Measurements from ENCODE around the gene MEX3D. TPM values are rescaled to one million over a fixed set of nuclear protein-coding genes. Genes with fewer than 3 reads are reported as not detected.

MEX3D gene
- 1 to 10 TPM; 2.7 to 3.3 TPM for total RNA-seq
- 5.3 to 16.1 reads per million in 2 donors for total RNA-seq

GRCh38 chr19:1568320-1569019 lies at the start of gene MEX3D:
TSS of gene MEX3D (minus strand) at chr19:1568325. CDS start at chr19:1568058, 267 bp downstream.
- H3K4me1 Mint-ChIP-seq: peaks cover 10% of the 10 kb centered on the region
- peak within 1 kb of the TSS; percentile 62 for H3K4me3 Mint-ChIP-seq
- no peaks in the 10 kb centered on the region for H3K9me3 ChIP-seq (ENCODE audit: control insufficient read depth, low read length, poor library complexity, severe bottlenecking)
- no peaks in the 10 kb centered on the region for H3K36me3 Mint-ChIP-seq (ENCODE audit: low read depth)
- peaks cover 6% of the 10 kb centered on the region for H3K27me3 Mint-ChIP-seq
- no peak within 1 kb of the TSS for H3K27ac Mint-ChIP-seq
- ATAC-seq (peak; percentile 93), DNase-seq (peak; percentile 77 to 94 (median 85))

GRCh38 chr19:1616875-1617274 lies 48.8 kb upstream of the MEX3D start:
- Mint-ChIP-seq H3K4me3 (no peak overlapping the region), H3K4me1 (peaks cover 15% of the 10 kb centered on the region), H3K27ac (peak overlapping the region; percentile 3), H3K36me3 (ENCODE audit: low read depth) (no peaks in the 10 kb centered on the region), H3K27me3 (no peaks in the 10 kb centered on the region)
- no peak for DNase-seq
- H3K9me3 ChIP-seq (ENCODE audit: control insufficient read depth, low read length, poor library complexity, severe bottlenecking): no peaks in the 10 kb centered on the region
- peak; percentile 46 for ATAC-seq

GRCh38 chr19:1616396-1616795 lies 48.3 kb upstream of the MEX3D start:
- Mint-ChIP-seq H3K36me3 (ENCODE audit: low read depth) (no peaks in the 10 kb centered on the region), H3K4me1 (peaks cover 15% of the 10 kb centered on the region), H3K27me3 (no peaks in the 10 kb centered on the region), H3K4me3 (no peak overlapping the region), H3K27ac (no peak overlapping the region)
- ATAC-seq (no peak), DNase-seq (no peak)
- no peaks in the 10 kb centered on the region for H3K9me3 ChIP-seq (ENCODE audit: control insufficient read depth, low read length, poor library complexity, severe bottlenecking)

- no peak for ATAC-seq
- H3K9me3 ChIP-seq (ENCODE audit: control insufficient read depth, low read length, poor library complexity, severe bottlenecking): no peaks in the 10 kb centered on the region
- Mint-ChIP-seq H3K27ac (no peak overlapping the region), H3K36me3 (ENCODE audit: low read depth) (no peaks in the 10 kb centered on the region), H3K27me3 (no peaks in the 10 kb centered on the region), H3K4me1 (peaks cover 15% of the 10 kb centered on the region), H3K4me3 (no peak overlapping the region)
- no peak for DNase-seq
These were observed 47.1 kb upstream of the MEX3D start for GRCh38 chr19:1615156-1615765.

GRCh38 chr19:1613808-1614570 lies 45.9 kb upstream of the MEX3D start:
- peaks cover 21% of the 10 kb centered on the region for H3K4me1 Mint-ChIP-seq
- no peak for ATAC-seq
- H3K9me3 ChIP-seq (ENCODE audit: control insufficient read depth, low read length, poor library complexity, severe bottlenecking): no peaks in the 10 kb centered on the region
- H3K27ac Mint-ChIP-seq: no peak overlapping the region
- no peaks in the 10 kb centered on the region for H3K27me3 Mint-ChIP-seq
- DNase-seq: no peak
- no peak overlapping the region for H3K4me3 Mint-ChIP-seq
- H3K36me3 Mint-ChIP-seq (ENCODE audit: low read depth): no peaks in the 10 kb centered on the region

- Mint-ChIP-seq H3K27ac (no peak overlapping the region), H3K36me3 (ENCODE audit: low read depth) (no peaks in the 10 kb centered on the region), H3K4me3 (no peak overlapping the region), H3K27me3 (no peaks in the 10 kb centered on the region), H3K4me1 (peaks cover 22% of the 10 kb centered on the region)
- DNase-seq: no peak
- ATAC-seq: no peak
- H3K9me3 ChIP-seq (ENCODE audit: control insufficient read depth, low read length, poor library complexity, severe bottlenecking): no peaks in the 10 kb centered on the region
These were observed 45.0 kb upstream of the MEX3D start for GRCh38 chr19:1613146-1613545.

- H3K27ac Mint-ChIP-seq: no peak overlapping the region
- no peaks in the 10 kb centered on the region for H3K9me3 ChIP-seq (ENCODE audit: control insufficient read depth, low read length, poor library complexity, severe bottlenecking)
- peaks cover 19% of the 10 kb centered on the region for H3K4me1 Mint-ChIP-seq
- no peaks in the 10 kb centered on the region for H3K36me3 Mint-ChIP-seq (ENCODE audit: low read depth)
- H3K4me3 Mint-ChIP-seq: no peak overlapping the region
- DNase-seq (no peak), ATAC-seq (no peak)
- H3K27me3 Mint-ChIP-seq: no peaks in the 10 kb centered on the region
These were observed 44.3 kb upstream of the MEX3D start for GRCh38 chr19:1612114-1613086.

GRCh38 chr19:1611353-1611752 lies 43.2 kb upstream of the MEX3D start:
- H3K36me3 Mint-ChIP-seq (ENCODE audit: low read depth): no peaks in the 10 kb centered on the region
- no peak overlapping the region for H3K4me3 Mint-ChIP-seq
- ATAC-seq (no peak), DNase-seq (no peak)
- H3K4me1 Mint-ChIP-seq: peaks cover 13% of the 10 kb centered on the region
- no peaks in the 10 kb centered on the region for H3K27me3 Mint-ChIP-seq
- H3K9me3 ChIP-seq (ENCODE audit: control insufficient read depth, low read length, poor library complexity, severe bottlenecking): no peaks in the 10 kb centered on the region
- no peak overlapping the region for H3K27ac Mint-ChIP-seq

- Mint-ChIP-seq H3K4me1 (peaks cover 19% of the 10 kb centered on the region), H3K27ac (no peak overlapping the region), H3K27me3 (no peaks in the 10 kb centered on the region), H3K36me3 (ENCODE audit: low read depth) (no peaks in the 10 kb centered on the region), H3K4me3 (peak overlapping the region; percentile 62)
- no peaks in the 10 kb centered on the region for H3K9me3 ChIP-seq (ENCODE audit: control insufficient read depth, low read length, poor library complexity, severe bottlenecking)
- ATAC-seq (no peak), DNase-seq (no peak)
These were observed 42.5 kb upstream of the MEX3D start for GRCh38 chr19:1610579-1610978.

- Mint-ChIP-seq H3K36me3 (ENCODE audit: low read depth) (no peaks in the 10 kb centered on the region), H3K27ac (peak overlapping the region; percentile 88), H3K4me1 (peaks cover 21% of the 10 kb centered on the region), H3K27me3 (no peaks in the 10 kb centered on the region), H3K4me3 (peak overlapping the region; percentile 89)
- no peak for ATAC-seq
- no peak for DNase-seq
- H3K9me3 ChIP-seq (ENCODE audit: control insufficient read depth, low read length, poor library complexity, severe bottlenecking): no peaks in the 10 kb centered on the region
These were observed 41.8 kb upstream of the MEX3D start for GRCh38 chr19:1609680-1610474.

GRCh38 chr19:1609103-1609396 lies 40.9 kb upstream of the MEX3D start:
- Mint-ChIP-seq H3K27ac (peak overlapping the region; percentile 88), H3K4me3 (peak overlapping the region; percentile 89), H3K4me1 (peaks cover 26% of the 10 kb centered on the region), H3K36me3 (ENCODE audit: low read depth) (no peaks in the 10 kb centered on the region), H3K27me3 (no peaks in the 10 kb centered on the region)
- ATAC-seq (no peak), DNase-seq (no peak)
- no peaks in the 10 kb centered on the region for H3K9me3 ChIP-seq (ENCODE audit: control insufficient read depth, low read length, poor library complexity, severe bottlenecking)

GRCh38 chr19:1608359-1609102 lies 40.4 kb upstream of the MEX3D start:
- Mint-ChIP-seq H3K4me1 (peaks cover 29% of the 10 kb centered on the region), H3K4me3 (peak overlapping the region; percentile 89), H3K27ac (peak overlapping the region; percentile 88), H3K27me3 (no peaks in the 10 kb centered on the region), H3K36me3 (ENCODE audit: low read depth) (no peaks in the 10 kb centered on the region)
- DNase-seq (no peak), ATAC-seq (no peak)
- H3K9me3 ChIP-seq (ENCODE audit: control insufficient read depth, low read length, poor library complexity, severe bottlenecking): no peaks in the 10 kb centered on the region

Measured in T-helper 17 cell (primary cell).